ENCODE results near the gene CLCN4.

CLCN4 gene

DNA sequence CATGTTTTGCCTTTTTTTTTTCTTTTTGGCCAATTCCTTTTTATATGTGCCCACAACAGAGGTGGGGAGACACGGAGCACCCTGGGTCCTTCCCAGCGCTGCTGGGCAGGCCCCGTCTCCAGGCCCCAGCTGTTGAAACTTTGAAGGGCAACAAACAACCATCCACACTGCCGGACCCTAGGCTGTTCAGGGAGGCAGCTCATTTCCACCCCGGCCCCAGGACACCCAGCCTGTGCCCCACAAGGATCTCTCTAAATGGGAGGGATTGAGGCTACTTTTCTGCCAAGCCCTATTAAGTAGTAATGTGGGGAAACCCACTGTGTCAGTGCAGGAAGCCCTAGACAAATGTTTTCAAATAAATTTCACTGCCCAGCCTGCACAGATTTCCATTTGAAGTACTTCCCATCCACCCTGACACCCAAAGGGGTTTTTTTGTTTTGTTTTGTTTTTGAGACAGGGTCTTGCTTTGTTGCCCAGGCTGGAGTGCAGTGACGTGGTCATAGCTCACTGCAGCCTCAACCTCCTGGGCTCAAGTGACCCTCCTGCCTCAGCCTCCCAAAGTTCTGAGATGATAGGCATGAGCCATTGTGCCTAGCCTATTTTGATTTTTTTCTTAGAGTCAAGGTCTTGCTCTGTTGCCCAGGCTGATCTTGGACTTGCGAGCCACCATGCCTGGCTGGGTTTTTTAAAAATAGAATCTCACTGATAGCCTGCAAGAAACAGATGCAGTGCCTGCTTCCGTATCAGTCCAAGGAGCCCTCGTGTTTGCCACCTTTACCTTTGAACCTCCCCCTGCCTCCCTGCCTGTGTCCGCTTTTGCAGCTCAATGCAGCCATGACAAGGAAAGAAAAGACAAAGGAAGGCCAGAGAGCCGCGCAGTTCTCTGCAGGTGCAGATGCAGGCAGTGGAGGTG, 13.4 kb upstream of the CLCN4 start:
- TF ChIP-seq Cebpa-rat (IDR thresholded peaks at IDR 0.05): no peak
- Histone ChIP-seq H3K36me3 (peaks cover 11 to 49% (median 37%) of the 10 kb centered on the region in 11 experiments; a peak in 18 of 22 replicates), H3K4me2 (peak overlapping the region in 6 of 11 experiments; percentile 14 to 51 (median 34); a peak in 10 of 22 replicates)

DNA sequence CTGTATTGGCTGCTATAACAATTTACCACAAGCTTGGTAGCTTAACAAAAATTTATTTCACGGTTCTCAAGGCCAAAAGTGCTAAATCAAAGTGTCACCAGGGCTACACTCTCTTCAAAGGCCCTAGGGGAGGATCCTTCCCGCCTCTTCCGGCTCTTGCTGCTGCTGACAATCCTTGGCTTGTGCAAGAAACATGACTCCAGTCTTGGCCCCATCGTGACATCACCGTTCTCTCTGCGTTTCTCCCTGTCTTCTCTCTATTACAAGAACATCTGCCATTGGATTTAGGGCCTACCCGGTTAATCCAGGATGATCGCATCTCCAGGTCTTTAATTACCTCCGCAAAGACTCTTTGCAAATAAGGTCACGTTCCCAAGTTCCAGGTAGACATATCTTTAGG, 10.4 kb upstream of the CLCN4 start:
- no peak overlapping the region for H3K4me2 ChIP-seq
- no peak overlapping the region for H3K27ac ChIP-seq
- H3K27me3 ChIP-seq: no peaks in the 10 kb centered on the region; a peak in 1 of 22 replicates
- no peak overlapping the region for H3K4me3 ChIP-seq
- no peaks in the 10 kb centered on the region for H4K20me1 ChIP-seq
- no peak for TF ChIP-seq Cebpa-rat (IDR thresholded peaks at IDR 0.05)
- peaks cover 0 to 16% (median 6%) of the 10 kb centered on the region in 11 experiments; a peak in 9 of 22 replicates for H3K9me3 ChIP-seq (replicated peaks in 1 of 11)
- peaks cover 0 to 13% (median 8%) of the 10 kb centered on the region in 10 experiments; a peak in 11 of 20 replicates for H3K4me1 ChIP-seq
- H3K36me3 ChIP-seq: peaks cover 0 to 19% (median 15%) of the 10 kb centered on the region in 11 experiments; a peak in 18 of 22 replicates
- H3K9ac ChIP-seq: no peak overlapping the region

More for the DNA sequence above, 13.4 kb upstream of the CLCN4 start:
- no peak overlapping the region for H3K9ac ChIP-seq
- H3K4me1 ChIP-seq: peaks cover 0 to 13% (median 8%) of the 10 kb centered on the region in 10 experiments; a peak in 11 of 20 replicates
- H3K9me3 ChIP-seq (replicated peaks in 1 of 11): peaks cover 0 to 16% (median 6%) of the 10 kb centered on the region in 11 experiments; a peak in 9 of 22 replicates
- H3K27me3 ChIP-seq: no peaks in the 10 kb centered on the region
- H4K20me1 ChIP-seq: 0 out of 22 replicates have a peak, but pooled peaks cover 0 to 6% (median 0%) of the 10 kb centered on the region in 11 experiments
- no peak overlapping the region for H3K27ac ChIP-seq
- no peak overlapping the region for H3K4me3 ChIP-seq

DNA sequence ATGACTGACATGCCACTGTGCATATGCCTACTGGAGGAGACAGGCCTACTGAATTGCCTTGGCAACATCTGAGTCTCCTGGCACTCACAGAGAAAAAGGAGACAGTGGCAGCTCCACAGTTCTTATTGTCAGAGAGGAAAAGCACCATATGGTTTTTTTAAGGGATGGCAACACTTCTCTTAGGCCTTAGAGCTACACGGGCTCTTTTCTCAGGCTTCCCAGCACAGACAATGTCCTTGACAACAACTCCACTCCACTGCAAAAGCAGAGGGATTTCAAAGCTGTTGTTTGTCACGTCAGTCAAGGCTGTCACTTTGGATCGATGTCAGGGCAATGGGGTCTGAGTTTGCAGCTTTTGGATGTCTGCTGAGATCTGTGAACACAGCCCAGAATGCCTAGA, 4.7 kb upstream of the CLCN4 start:
- Histone ChIP-seq H3K4me3 (no peak overlapping the region), H3K9me3 (replicated peaks in 1 of 11) (no peaks in the 10 kb centered on the region)

DNA sequence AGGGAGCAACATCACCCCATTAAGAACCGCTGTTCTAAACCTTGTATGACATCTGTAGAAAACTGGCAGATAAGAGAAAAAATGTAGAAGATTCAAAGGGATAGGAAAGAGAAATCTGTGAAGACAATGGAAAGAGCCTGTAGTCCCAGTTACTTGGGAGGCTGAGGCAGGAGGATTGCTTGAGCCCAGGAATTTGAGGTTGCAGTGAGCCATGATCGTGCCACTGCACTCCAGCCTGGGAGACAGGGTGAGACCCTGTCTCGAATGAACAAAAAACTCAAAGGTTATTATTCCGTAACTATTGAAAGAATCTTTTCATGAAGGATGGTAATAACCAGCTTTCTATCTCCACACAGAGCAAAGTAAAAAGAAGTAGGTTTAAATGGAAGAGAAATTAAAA, 1.6 kb upstream of the CLCN4 start:
- H3K27me3 ChIP-seq: peaks cover 63 to 73% (median 65%) of the 10 kb centered on the region in 11 experiments
- H3K27ac ChIP-seq: no peak overlapping the region
- H3K4me1 ChIP-seq: peaks cover 9 to 22% (median 18%) of the 10 kb centered on the region in 10 experiments; a peak in 18 of 20 replicates
- TF ChIP-seq Cebpa-rat (IDR thresholded peaks at IDR 0.05): no peak
- H3K36me3 ChIP-seq: no peaks in the 10 kb centered on the region
- no peak overlapping the region for H3K9ac ChIP-seq
- H4K20me1 ChIP-seq: peaks cover 0 to 22% (median 15%) of the 10 kb centered on the region in 11 experiments; a peak in 16 of 22 replicates
- no peak overlapping the region for H3K4me3 ChIP-seq
- 0 out of 22 replicates have a peak overlapping the region, but pooled peaks of 1 of the 11 experiments have one; percentile 4 for H3K4me2 ChIP-seq
- no peaks in the 10 kb centered on the region for H3K9me3 ChIP-seq (replicated peaks in 1 of 11)

More for the DNA sequence above, 4.7 kb upstream of the CLCN4 start:
- Histone ChIP-seq H3K36me3 (no peaks in the 10 kb centered on the region), H3K4me2 (no peak overlapping the region), H4K20me1 (peaks cover 0 to 9% (median 3%) of the 10 kb centered on the region in 11 experiments; a peak in 7 of 22 replicates), H3K27ac (no peak overlapping the region), H3K9ac (no peak overlapping the region), H3K27me3 (peaks cover 33 to 43% (median 35%) of the 10 kb centered on the region in 11 experiments), H3K4me1 (peaks cover 8 to 15% (median 9%) of the 10 kb centered on the region in 10 experiments; a peak in 18 of 20 replicates)
- no peak for TF ChIP-seq Cebpa-rat (IDR thresholded peaks at IDR 0.05)

DNA sequence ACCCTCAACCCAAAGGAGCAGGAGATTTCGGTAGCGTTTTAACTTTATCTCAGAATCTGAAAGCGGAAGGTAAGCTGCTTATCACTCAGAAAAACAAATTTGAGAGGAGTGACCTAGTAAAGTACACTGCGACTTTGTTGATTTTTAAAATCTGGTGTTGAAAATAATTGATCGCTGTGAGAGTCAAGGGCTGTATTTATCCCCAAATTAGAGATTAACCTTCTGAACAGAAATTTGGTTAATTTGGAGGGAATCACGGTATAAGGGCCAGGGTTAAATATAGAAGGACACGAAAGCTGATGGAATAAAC, 212 bp downstream of the CLCN4 start:
- H3K9ac ChIP-seq: 0 out of 22 replicates have a peak overlapping the region, but pooled peaks of 1 of the 11 experiments have one; percentile 17
- no peak overlapping the region for H3K27ac ChIP-seq
- H3K36me3 ChIP-seq: no peaks in the 10 kb centered on the region
- H4K20me1 ChIP-seq: peaks cover 0 to 28% (median 17%) of the 10 kb centered on the region in 11 experiments; a peak in 16 of 22 replicates
- H3K4me1 ChIP-seq: peaks cover 24 to 39% (median 32%) of the 10 kb centered on the region in 10 experiments
- H3K4me3 ChIP-seq: peak overlapping the region in 5 of 10 experiments; percentile 20 to 46 (median 35); a peak in 8 of 20 replicates
- no peak for TF ChIP-seq Cebpa-rat (IDR thresholded peaks at IDR 0.05)
- H3K9me3 ChIP-seq (replicated peaks in 1 of 11): no peaks in the 10 kb centered on the region
- H3K4me2 ChIP-seq: peak overlapping the region; percentile 38 to 86 (median 64); a peak in 20 of 22 replicates
- H3K27me3 ChIP-seq: peaks cover 82 to 90% (median 84%) of the 10 kb centered on the region in 11 experiments

DNA sequence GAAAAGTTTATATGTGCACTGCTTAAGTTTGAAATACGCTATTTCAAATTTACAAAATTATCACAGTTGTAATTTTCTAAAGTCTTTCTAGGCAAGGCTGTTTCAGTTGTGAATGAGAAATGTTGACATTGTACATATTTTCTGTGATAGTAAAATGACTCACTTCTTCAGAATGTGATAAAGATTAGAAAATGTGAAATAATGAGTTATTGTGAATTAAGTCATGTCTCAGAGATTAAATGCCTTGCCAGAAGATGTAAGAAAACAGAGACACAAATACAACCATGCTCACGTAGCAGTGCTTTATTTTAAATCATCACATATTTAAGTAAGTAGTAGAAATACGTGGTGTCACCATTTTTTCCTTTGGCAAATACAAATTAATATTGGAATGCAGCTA, 768 bp downstream of the CLCN4 start:
- Histone ChIP-seq H3K27me3 (peaks cover 82 to 93% (median 88%) of the 10 kb centered on the region in 11 experiments), H3K4me3 (no peak overlapping the region), H3K4me2 (no peak overlapping the region; a peak in 1 of 22 replicates), H4K20me1 (peaks cover 0 to 28% (median 17%) of the 10 kb centered on the region in 11 experiments; a peak in 16 of 22 replicates), H3K9ac (no peak overlapping the region), H3K36me3 (no peaks in the 10 kb centered on the region), H3K4me1 (peaks cover 24 to 39% (median 32%) of the 10 kb centered on the region in 10 experiments), H3K27ac (no peak overlapping the region), H3K9me3 (replicated peaks in 1 of 11) (no peaks in the 10 kb centered on the region)
- TF ChIP-seq Cebpa-rat (IDR thresholded peaks at IDR 0.05): no peak

DNA sequence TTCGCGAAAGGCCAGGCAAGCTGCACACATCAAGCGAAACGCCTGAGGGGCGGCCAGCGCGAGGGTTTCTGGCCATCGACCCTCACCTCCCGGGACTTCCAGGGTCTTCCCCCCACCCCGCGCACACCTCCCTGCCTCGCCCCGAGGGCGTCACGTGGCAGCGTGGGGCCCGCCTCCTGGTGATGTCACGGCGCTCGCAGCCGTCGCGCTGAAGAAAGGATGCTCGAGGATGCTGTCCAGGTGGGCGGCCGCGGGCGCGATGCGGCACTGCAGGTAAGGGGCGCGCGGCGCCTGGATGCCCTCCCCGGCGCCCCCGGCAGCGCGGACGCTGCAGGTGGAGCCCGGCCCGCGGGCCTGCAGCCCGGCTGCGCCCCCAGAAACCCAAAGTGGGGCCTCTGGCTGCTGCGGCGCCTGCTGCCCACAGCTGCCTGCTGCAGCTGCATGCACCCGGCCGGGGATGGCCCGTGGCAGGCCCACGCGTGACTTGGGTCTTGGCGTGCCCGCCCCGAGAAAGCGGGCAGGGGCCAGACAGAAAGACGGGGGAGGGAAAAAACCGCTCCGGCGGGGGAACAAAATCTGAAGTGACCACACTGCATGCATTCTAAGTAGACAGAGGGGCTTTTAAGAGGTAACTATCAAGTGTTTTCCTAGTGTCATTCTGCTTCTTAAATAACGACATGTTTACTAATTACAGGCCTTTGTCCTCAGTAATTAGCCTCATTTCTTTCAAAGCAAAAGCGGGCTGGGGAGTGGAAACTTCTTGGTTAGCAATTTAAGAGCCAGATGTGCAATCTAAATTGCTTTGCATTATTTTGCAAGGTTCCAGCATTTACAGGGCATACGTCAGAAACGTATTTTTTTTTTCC, 1.7 kb downstream of the CLCN4 start:
- Histone ChIP-seq H3K9me3 (replicated peaks in 1 of 11) (no peaks in the 10 kb centered on the region), H4K20me1 (peaks cover 0 to 28% (median 17%) of the 10 kb centered on the region in 11 experiments; a peak in 16 of 22 replicates), H3K36me3 (no peaks in the 10 kb centered on the region), H3K27me3 (peaks cover 81 to 97% (median 95%) of the 10 kb centered on the region in 11 experiments), H3K4me3 (peak overlapping the region in 4 of 10 experiments; percentile 16 to 36 (median 30); a peak in 4 of 20 replicates), H3K9ac (no peak overlapping the region), H3K27ac (no peak overlapping the region), H3K4me1 (peaks cover 24 to 39% (median 32%) of the 10 kb centered on the region in 10 experiments), H3K4me2 (peak overlapping the region; percentile 17 to 68 (median 51); a peak in 17 of 22 replicates)
- no peak for TF ChIP-seq Cebpa-rat (IDR thresholded peaks at IDR 0.05)

DNA sequence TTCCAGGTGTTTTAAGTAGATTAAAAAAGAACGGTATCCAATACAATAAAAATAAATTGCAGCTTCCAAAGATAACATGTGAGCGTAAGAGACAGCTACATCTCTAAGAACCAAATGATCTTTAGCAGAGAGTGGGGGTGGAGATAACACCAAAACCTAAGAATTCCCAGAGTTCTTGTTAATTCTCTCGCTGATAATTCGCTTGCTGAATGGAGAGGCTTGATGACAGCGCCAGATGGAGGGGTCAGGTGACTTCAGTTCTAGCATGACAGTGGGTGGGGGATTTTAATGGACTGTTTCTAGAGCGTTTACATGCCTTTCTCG, 2.3 kb downstream of the CLCN4 start:
- peaks cover 24 to 39% (median 33%) of the 10 kb centered on the region in 10 experiments for H3K4me1 ChIP-seq
- no peak overlapping the region for H3K4me3 ChIP-seq
- H3K9ac ChIP-seq: no peak overlapping the region
- H3K27ac ChIP-seq: no peak overlapping the region
- peaks cover 0 to 28% (median 17%) of the 10 kb centered on the region in 11 experiments; a peak in 16 of 22 replicates for H4K20me1 ChIP-seq
- H3K27me3 ChIP-seq: peaks cover 76 to 97% (median 89%) of the 10 kb centered on the region in 11 experiments
- no peak overlapping the region for H3K4me2 ChIP-seq
- H3K9me3 ChIP-seq (replicated peaks in 1 of 11): no peaks in the 10 kb centered on the region
- no peaks in the 10 kb centered on the region for H3K36me3 ChIP-seq
- no peak for TF ChIP-seq Cebpa-rat (IDR thresholded peaks at IDR 0.05)

All from BLaER1 treated with 17β-estradiol and CSF1 and Interleukin-3, amounts not matched to agents 10 nM and 100 nM (cell line).